Omental fat pad (tissue), 4 donors: ENCODE data around the gene MICAL2. TPM values are rescaled to one million over a fixed set of nuclear protein-coding genes. Genes with fewer than 3 reads are reported as not detected.

Experiments
- ATAC-seq: fragments of 150-250 bp; one replicate; pipeline ENCODE4 v1.9.1; 2016; ENCODE audit warnings: mild to moderate bottlenecking, moderate library complexity; ENCODE audit not compliant: low FRiP score
- DNase-seq: peaks from one replicate; pipeline ENCODE4 v3.0.0-alpha.2; 2019; ENCODE audit warnings: low spot score
- total RNA-seq, 4 donors: library from RNA; depleted of rRNA; stranded (reverse); fragments of >200 nt; gene quantifications; one replicate each; pipeline ENCODE4 v1.1.0, GENCODE V29; 2016
- TF ChIP-seq, protein P1 (sequence below), 3 donors: fragments of 450-650 bp; IDR thresholded peaks; one replicate each; pipeline ENCODE4 v1.5.1; 2016 to 2017; ENCODE audit warnings: antibody characterized with exemption in 3 of 3, mild to moderate bottlenecking in 3 of 3, moderate library complexity in 2 of 3

Gene MICAL2
- total RNA-seq, 4 donors from 2014 or later = 34.3 to 143 (median 57.0) TPM

DNA sequence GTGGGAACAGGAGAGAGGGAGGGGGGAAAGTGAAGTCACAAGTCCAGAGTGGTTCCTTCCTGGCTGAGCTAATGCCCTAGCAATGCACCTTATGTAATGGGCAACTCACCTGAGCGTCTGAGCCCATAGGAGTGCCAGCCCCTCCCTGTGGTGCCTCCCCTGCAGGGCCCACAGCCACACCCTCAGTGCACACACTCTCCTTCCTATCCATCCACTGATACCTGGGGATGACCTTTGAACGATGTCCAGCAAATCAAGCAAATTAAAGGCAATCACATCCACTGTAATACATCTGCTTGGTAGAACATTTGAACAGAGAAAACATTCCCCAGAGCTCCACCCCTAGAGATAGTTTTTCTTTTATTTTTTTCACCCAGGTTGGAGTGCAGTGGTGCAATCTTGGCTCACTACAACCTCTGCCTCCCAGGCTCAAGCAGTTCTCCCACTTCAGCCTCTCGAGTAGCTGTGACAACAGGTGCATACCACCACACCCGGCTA is 19.6 kb upstream of the MICAL2 start:
- TF ChIP-seq, protein P1, sequence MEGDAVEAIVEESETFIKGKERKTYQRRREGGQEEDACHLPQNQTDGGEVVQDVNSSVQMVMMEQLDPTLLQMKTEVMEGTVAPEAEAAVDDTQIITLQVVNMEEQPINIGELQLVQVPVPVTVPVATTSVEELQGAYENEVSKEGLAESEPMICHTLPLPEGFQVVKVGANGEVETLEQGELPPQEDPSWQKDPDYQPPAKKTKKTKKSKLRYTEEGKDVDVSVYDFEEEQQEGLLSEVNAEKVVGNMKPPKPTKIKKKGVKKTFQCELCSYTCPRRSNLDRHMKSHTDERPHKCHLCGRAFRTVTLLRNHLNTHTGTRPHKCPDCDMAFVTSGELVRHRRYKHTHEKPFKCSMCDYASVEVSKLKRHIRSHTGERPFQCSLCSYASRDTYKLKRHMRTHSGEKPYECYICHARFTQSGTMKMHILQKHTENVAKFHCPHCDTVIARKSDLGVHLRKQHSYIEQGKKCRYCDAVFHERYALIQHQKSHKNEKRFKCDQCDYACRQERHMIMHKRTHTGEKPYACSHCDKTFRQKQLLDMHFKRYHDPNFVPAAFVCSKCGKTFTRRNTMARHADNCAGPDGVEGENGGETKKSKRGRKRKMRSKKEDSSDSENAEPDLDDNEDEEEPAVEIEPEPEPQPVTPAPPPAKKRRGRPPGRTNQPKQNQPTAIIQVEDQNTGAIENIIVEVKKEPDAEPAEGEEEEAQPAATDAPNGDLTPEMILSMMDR (IDR thresholded peaks at IDR 0.05) = no peak
- ATAC-seq (no peak), DNase-seq (no peak)

- no peak for DNase-seq
- TF ChIP-seq, protein P1 (IDR thresholded peaks at IDR 0.05) = no peak
- ATAC-seq = no peak
These were observed 18.3 kb upstream of the MICAL2 start for GRCh38 chr11:12091956-12092558.

DNA sequence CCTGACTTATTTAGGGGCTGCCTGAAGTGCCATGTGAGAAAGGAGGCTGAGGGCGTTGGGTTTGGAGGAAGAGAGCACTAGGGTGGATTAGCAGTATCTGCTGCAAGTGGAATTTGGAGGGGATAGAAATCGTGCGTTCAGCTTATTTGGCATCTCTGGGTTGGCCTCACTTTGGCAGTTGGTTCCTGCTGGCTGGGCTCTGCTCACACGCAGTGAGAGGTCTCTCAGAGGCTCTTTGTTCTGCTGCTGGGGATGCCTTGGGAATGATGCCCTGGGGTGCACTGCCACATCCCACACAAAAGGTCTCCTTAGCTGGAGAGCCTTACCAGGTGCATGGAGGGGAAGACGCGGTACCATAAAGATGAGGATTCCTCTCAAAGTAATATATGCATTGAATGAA is 17.7 kb upstream of the MICAL2 start:
- ATAC-seq (no peak), DNase-seq (no peak)
- TF ChIP-seq, protein P1 (IDR thresholded peaks at IDR 0.05) = no peak

- DNase-seq (no peak), ATAC-seq (no peak)
- TF ChIP-seq, protein P1 (IDR thresholded peaks at IDR 0.05) = no peak
These were observed 15.3 kb upstream of the MICAL2 start for GRCh38 chr11:12094872-12095800.

GRCh38 chr11:12097219-12097618 is 13.2 kb upstream of the MICAL2 start:
- TF ChIP-seq, protein P1 (IDR thresholded peaks at IDR 0.05) = no peak
- DNase-seq = no peak
- no peak for ATAC-seq

GRCh38 chr11:12098601-12099000 is 11.8 kb upstream of the MICAL2 start:
- no peak for ATAC-seq
- TF ChIP-seq, protein P1 (IDR thresholded peaks at IDR 0.05) = no peak
- DNase-seq = no peak
